SK-N-MC (cell line): ENCODE measurements around the gene E2F3.

Experiments used
- EZH2 ChIP-seq: fragments of 200-600 bp; sonication (generic); IDR thresholded peaks from one replicate; pipeline ENCODE4 v1.6.1; 2017; ENCODE audit warnings: antibody characterized with exemption
- FOXP2 ChIP-seq: optimal IDR thresholded peaks from 2 replicates; pipeline ENCODE3; 2011; ENCODE audit warnings: mild to moderate bottlenecking, moderate library complexity; ENCODE audit not compliant: insufficient read depth; ENCODE audit errors: extremely low read length, control extremely low read depth
- POLR2AphosphoS5 ChIP-seq: IDR thresholded peaks from 2 replicates; pipeline ENCODE4 v1.6.1; 2012; ENCODE audit warnings: mild to moderate bottlenecking, low read depth, low read length, borderline replicate concordance

DNA sequence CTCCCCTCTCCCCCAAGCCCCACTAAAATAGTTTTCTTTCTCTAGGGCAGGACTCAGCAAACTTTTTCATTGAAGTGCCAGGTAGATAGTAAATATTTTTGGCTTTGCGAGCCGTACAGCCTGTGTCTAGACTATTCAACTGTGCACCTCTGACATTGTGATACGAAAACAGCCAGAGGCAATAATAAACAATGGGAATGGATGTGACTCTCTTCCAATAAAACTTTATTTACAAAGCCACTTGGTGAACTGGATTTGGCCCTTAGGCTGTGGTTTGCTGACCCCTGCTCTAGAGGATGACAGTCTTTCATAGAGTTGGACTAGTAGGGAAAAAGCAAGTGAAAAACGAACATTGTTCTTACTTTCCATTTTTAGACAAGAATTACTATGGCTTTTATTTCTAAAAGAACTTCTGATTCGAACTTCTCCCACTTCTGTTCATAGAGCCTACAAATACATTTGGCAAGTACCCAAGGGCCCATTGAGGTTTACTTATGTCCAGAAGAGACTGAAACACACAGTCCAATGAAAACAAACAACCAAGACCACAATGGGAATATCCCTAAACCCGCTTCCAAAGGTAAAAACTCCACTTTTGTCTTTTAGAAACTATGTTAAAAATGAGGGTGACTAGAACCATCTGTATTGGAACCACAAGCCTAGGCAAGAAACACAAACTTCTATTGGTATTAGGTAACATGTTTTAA, 86.1 kb downstream of the E2F3 start:
- TF ChIP-seq EZH2: no peak
- TF ChIP-seq FOXP2: no peak
- TF ChIP-seq POLR2AphosphoS5: no peak
